K562 (cell line): ENCODE measurements around the gene MED15. TPM values are rescaled to one million over a fixed set of nuclear protein-coding genes. Genes with fewer than 3 reads are reported as not detected.
A peak's percentile ranks its signal among the peaks of the same experiment; 100 is the strongest.

Source experiments
- CAMTA2 ChIP-seq: fragments of 250-450 bp; sonication (Bioruptor Pico); conservative IDR thresholded peaks from 2 replicates; pipeline ENCODE4 v1.5.1; 2022
- FOXJ2 ChIP-seq: fragments of 200-800 bp; sonication (Bioruptor generic); IDR thresholded peaks from 2 replicates; pipeline ENCODE4 v1.6.1; 2016; ENCODE audit warnings: missing genetic modification characterization, missing compliant biosample characterization
- PCBP2 ChIP-seq: fragments of 200-400 bp; formaldehyde crosslinking; IDR thresholded peaks from 2 replicates; pipeline ENCODE4 v1.6.1; 2018; ENCODE audit warnings: low read length, low read depth, mild to moderate bottlenecking, moderate library complexity; ENCODE audit not compliant: poor library complexity, severe bottlenecking
- PYGO2 ChIP-seq: fragments of 450-650 bp; IDR thresholded peaks from 2 replicates; pipeline ENCODE4 v1.6.1; 2016; ENCODE audit warnings: mild to moderate bottlenecking, missing genetic modification characterization, moderate library complexity, missing compliant biosample characterization
- TEAD4 ChIP-seq, 2 experiments: sonication (generic) in 1 of 2; formaldehyde crosslinking in 1 of 2; IDR thresholded peaks; 2 replicates each; pipeline versions ENCODE4 v1.6.1 to v1.8.0; 2012 to 2022; ENCODE audit warnings: borderline replicate concordance in 1 of 2, inconsistent platforms in 1 of 2, low read length in 1 of 2, mild to moderate bottlenecking in 1 of 2, missing genetic modification reagents in 1 of 2
- TFAM ChIP-seq: fragments of 250-450 bp; sonication (Bioruptor Pico); conservative IDR thresholded peaks from 2 replicates; pipeline ENCODE4 v1.5.0; 2021; ENCODE audit warnings: mild to moderate bottlenecking, moderate library complexity
- ZBTB7A ChIP-seq: IDR thresholded peaks from 2 replicates; pipeline ENCODE4 v1.6.1; 2011; ENCODE audit warnings: low read depth, mild to moderate bottlenecking, low read length, moderate library complexity, borderline replicate concordance; ENCODE audit not compliant: control insufficient read depth
- polyA plus RNA-seq, 8 experiments: library from polyadenylated mRNA; depleted of rRNA in 4 of 8; stranded (reverse) in 5 of 8; unstranded in 3 of 8; fragments of >200 nt; fragmentation: Nextera tagmentation in 2 of 8; fragmentation: Illumina TruSeq in 1 of 8; extraction: Ambion mirVana in 2 of 8; extraction: Trizol in 1 of 8; gene quantifications; 2 replicates each; pipeline versions ENCODE4 v1.2.1 to v1.2.3, GENCODE V29; 2011 to 2014; ENCODE audit warnings: inconsistent platforms in 1 of 8, missing spikeins in 1 of 8
- total RNA-seq, 7 experiments: library from RNA; depleted of rRNA in 6 of 7; stranded (reverse); fragments of >200 nt in 6 of 7; fragmentation: Illumina TruSeq in 2 of 7; extraction: Trizol in 2 of 7; gene quantifications; 2 replicates each; pipeline versions ENCODE4 v1.2.1 to v1.2.3, GENCODE V29; 2011 to 2021; ENCODE audit warnings: low replicate concordance in 1 of 7
- TF ChIP-seq, protein P1 (sequence below): fragments of 250-450 bp; sonication (Bioruptor Pico); IDR thresholded peaks from 2 replicates; pipeline ENCODE4 v1.6.1; 2021; ENCODE audit warnings: mild to moderate bottlenecking
- TF ChIP-seq, protein P2 (sequence below): sonication (generic); formaldehyde crosslinking; IDR thresholded peaks from 2 replicates; pipeline ENCODE4 v1.8.0; 2022; ENCODE audit warnings: mild to moderate bottlenecking, missing genetic modification reagents
- TF ChIP-seq, protein P3 (sequence below): sonication (generic); formaldehyde crosslinking; IDR thresholded peaks from 2 replicates; pipeline ENCODE4 v1.9.0; 2022; ENCODE audit warnings: mild to moderate bottlenecking, missing genetic modification reagents
- TF ChIP-seq, protein P4 (sequence below): sonication (generic); formaldehyde crosslinking; IDR thresholded peaks from 2 replicates; pipeline ENCODE4 v1.8.0; 2022; ENCODE audit warnings: missing genetic modification reagents, mild to moderate bottlenecking, borderline replicate concordance
- TF ChIP-seq, protein P5 (sequence below): IDR thresholded peaks from 2 replicates; pipeline ENCODE4 v1.6.1; 2011; ENCODE audit not compliant: insufficient read length; ENCODE audit errors: extremely low read depth

The MED15 gene
- total and polyA plus RNA-seq, 9 of the 15 experiments (the other 6 are each of a cell fraction or from before 2014, with no cell fraction given): 4.0 to 271 (median 60.1) TPM

DNA sequence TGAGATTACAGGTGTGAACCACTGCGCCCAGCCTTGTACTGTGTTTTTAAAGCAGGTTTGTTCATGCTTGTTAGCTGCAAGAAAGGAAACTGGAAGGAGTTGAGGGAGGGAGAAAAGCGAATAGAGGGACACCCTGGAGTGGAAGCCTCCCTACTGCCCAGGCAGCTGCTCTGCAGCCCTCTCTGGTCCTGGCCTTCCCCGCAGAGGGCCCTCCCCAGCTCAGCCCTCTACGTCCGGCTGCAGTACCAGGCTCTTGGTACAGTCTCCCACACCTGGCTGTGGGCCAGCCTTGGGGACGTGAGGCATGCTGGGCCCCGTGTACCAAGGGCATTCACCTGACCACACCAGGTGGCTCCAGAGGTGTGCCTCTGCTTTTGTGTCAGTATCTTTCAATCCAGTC, 70.8 kb downstream of the MED15 start (continued):
- no peak for TF ChIP-seq PCBP2
- TF ChIP-seq, protein P1, sequence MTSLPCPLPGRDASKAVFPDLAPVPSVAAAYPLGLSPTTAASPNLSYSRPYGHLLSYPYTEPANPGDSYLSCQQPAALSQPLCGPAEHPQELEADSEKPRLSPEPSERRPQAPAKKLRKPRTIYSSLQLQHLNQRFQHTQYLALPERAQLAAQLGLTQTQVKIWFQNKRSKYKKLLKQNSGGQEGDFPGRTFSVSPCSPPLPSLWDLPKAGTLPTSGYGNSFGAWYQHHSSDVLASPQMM (CRISPR knock-in tag): no peak
- TF ChIP-seq TFAM: no peak
- TF ChIP-seq, protein P2, sequence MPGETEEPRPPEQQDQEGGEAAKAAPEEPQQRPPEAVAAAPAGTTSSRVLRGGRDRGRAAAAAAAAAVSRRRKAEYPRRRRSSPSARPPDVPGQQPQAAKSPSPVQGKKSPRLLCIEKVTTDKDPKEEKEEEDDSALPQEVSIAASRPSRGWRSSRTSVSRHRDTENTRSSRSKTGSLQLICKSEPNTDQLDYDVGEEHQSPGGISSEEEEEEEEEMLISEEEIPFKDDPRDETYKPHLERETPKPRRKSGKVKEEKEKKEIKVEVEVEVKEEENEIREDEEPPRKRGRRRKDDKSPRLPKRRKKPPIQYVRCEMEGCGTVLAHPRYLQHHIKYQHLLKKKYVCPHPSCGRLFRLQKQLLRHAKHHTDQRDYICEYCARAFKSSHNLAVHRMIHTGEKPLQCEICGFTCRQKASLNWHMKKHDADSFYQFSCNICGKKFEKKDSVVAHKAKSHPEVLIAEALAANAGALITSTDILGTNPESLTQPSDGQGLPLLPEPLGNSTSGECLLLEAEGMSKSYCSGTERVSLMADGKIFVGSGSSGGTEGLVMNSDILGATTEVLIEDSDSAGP: no peak
- TF ChIP-seq, protein P3, sequence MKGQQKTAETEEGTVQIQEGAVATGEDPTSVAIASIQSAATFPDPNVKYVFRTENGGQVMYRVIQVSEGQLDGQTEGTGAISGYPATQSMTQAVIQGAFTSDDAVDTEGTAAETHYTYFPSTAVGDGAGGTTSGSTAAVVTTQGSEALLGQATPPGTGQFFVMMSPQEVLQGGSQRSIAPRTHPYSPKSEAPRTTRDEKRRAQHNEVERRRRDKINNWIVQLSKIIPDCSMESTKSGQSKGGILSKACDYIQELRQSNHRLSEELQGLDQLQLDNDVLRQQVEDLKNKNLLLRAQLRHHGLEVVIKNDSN (CRISPR knock-in tag): no peak
- TF ChIP-seq FOXJ2 (tag): peak; percentile 20; the same call in 1 of the 2 replicates
- no peak for TF ChIP-seq TEAD4 (IDR thresholded peaks at IDR 0.05; ENCODE audit: low read length)
- no peak for TF ChIP-seq TEAD4 (CRISPR knock-in tag; IDR thresholded peaks at IDR 0.05; ENCODE audit: borderline replicate concordance)
- TF ChIP-seq, protein P4, sequence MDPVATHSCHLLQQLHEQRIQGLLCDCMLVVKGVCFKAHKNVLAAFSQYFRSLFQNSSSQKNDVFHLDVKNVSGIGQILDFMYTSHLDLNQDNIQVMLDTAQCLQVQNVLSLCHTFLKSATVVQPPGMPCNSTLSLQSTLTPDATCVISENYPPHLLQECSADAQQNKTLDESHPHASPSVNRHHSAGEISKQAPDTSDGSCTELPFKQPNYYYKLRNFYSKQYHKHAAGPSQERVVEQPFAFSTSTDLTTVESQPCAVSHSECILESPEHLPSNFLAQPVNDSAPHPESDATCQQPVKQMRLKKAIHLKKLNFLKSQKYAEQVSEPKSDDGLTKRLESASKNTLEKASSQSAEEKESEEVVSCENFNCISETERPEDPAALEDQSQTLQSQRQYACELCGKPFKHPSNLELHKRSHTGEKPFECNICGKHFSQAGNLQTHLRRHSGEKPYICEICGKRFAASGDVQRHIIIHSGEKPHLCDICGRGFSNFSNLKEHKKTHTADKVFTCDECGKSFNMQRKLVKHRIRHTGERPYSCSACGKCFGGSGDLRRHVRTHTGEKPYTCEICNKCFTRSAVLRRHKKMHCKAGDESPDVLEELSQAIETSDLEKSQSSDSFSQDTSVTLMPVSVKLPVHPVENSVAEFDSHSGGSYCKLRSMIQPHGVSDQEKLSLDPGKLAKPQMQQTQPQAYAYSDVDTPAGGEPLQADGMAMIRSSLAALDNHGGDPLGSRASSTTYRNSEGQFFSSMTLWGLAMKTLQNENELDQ: no peak
- TF ChIP-seq, protein P5, sequence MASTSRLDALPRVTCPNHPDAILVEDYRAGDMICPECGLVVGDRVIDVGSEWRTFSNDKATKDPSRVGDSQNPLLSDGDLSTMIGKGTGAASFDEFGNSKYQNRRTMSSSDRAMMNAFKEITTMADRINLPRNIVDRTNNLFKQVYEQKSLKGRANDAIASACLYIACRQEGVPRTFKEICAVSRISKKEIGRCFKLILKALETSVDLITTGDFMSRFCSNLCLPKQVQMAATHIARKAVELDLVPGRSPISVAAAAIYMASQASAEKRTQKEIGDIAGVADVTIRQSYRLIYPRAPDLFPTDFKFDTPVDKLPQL: no peak
- no peak for TF ChIP-seq PYGO2 (tag)
- 0 out of 2 replicates have a peak, but pooled peaks have one; percentile 5 for TF ChIP-seq CAMTA2
- no peak for TF ChIP-seq ZBTB7A
